SU-DHL-6 (cell line): ENCODE data around the gene APBB2.

Experiments used
- EZH2phosphoT487 ChIP-seq: fragments of 200-600 bp; sonication (generic), shearing (Covaris generic); conservative IDR thresholded peaks from 2 replicates; pipeline ENCODE4 v1.6.1; 2018; ENCODE audit warnings: mild to moderate bottlenecking, antibody characterized with exemption, low read length, moderate library complexity, mixed read lengths
- TF ChIP-seq, protein P1 (sequence below): fragments of 200-600 bp; sonication (generic); IDR thresholded peaks from one replicate; pipeline ENCODE4 v1.5.1; 2017; ENCODE audit warnings: antibody characterized with exemption, mild to moderate bottlenecking, low read length, moderate library complexity; ENCODE audit not compliant: insufficient read depth, poor library complexity, severe bottlenecking

DNA sequence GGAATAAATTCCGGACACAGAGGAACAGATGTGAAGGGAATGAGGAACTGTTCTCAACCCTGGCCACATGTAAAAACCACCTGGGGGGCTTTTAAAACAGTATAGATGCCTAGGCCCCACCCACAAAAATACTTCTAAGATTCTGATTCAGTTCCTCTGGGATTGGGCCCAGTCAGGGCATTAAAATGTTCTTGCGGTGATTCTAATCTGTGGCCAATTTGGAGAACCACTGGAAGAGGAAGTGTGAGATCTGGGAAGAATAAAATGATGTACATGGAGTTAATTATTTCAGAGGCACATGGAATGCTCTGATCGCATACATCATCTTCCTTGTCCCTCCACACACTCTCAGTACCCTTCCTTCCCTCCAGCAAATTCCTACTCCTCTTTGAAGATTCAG lies 192.2 kb downstream of the APBB2 start:
- TF ChIP-seq, protein P1, sequence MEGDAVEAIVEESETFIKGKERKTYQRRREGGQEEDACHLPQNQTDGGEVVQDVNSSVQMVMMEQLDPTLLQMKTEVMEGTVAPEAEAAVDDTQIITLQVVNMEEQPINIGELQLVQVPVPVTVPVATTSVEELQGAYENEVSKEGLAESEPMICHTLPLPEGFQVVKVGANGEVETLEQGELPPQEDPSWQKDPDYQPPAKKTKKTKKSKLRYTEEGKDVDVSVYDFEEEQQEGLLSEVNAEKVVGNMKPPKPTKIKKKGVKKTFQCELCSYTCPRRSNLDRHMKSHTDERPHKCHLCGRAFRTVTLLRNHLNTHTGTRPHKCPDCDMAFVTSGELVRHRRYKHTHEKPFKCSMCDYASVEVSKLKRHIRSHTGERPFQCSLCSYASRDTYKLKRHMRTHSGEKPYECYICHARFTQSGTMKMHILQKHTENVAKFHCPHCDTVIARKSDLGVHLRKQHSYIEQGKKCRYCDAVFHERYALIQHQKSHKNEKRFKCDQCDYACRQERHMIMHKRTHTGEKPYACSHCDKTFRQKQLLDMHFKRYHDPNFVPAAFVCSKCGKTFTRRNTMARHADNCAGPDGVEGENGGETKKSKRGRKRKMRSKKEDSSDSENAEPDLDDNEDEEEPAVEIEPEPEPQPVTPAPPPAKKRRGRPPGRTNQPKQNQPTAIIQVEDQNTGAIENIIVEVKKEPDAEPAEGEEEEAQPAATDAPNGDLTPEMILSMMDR, result no peak
- TF ChIP-seq EZH2phosphoT487, result no peak
